ENCODE measurements around the gene CRISP1.

Gene CRISP1

DNA sequence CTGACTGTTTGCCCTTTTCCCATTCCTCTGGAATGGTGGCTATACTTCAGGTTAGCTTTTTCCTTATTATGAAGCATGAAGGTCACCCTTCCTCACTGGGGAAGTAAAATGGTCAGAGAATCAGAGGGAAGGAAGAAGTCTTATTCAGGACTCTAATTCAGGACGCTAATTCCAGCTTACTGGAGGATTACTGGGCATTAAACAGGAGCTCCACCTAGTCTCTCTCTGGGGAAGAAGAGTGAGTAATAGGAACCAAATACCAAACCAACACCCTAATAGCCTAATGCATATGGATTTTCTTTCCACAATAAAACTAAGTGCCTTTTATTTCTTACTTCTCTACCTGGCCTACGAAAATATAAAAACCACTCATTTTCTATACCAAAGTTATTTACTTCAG is 10.1 kb downstream of the CRISP1 start:
- no peak overlapping the region for H3K27ac Mint-ChIP-seq
- H3K36me3 Mint-ChIP-seq = no peaks in the 10 kb centered on the region
- H3K4me1 Mint-ChIP-seq (ENCODE audit: low read depth) = no peaks in the 10 kb centered on the region
- H3K27me3 Mint-ChIP-seq = peaks cover 2% of the 10 kb centered on the region
- no peaks in the 10 kb centered on the region for H3K9me3 Mint-ChIP-seq (ENCODE audit: low read depth)
- no peak overlapping the region for H3K4me3 Mint-ChIP-seq

- H3K9me3 Mint-ChIP-seq (ENCODE audit: low read depth) = no peaks in the 10 kb centered on the region
- H3K36me3 Mint-ChIP-seq = no peaks in the 10 kb centered on the region
- H3K4me1 Mint-ChIP-seq (ENCODE audit: low read depth) = no peaks in the 10 kb centered on the region
- no peak overlapping the region for H3K27ac Mint-ChIP-seq
- peaks cover 2% of the 10 kb centered on the region for H3K27me3 Mint-ChIP-seq
- H3K4me3 Mint-ChIP-seq = no peak overlapping the region
Observed at GRCh38 chr6:49855221-49855620, 11.1 kb downstream of the CRISP1 start.

GRCh38 chr6:49852975-49853374 is 13.4 kb downstream of the CRISP1 start:
- H3K4me3 Mint-ChIP-seq = no peak overlapping the region
- H3K36me3 Mint-ChIP-seq = no peaks in the 10 kb centered on the region
- H3K4me1 Mint-ChIP-seq (ENCODE audit: low read depth) = no peaks in the 10 kb centered on the region

DNA sequence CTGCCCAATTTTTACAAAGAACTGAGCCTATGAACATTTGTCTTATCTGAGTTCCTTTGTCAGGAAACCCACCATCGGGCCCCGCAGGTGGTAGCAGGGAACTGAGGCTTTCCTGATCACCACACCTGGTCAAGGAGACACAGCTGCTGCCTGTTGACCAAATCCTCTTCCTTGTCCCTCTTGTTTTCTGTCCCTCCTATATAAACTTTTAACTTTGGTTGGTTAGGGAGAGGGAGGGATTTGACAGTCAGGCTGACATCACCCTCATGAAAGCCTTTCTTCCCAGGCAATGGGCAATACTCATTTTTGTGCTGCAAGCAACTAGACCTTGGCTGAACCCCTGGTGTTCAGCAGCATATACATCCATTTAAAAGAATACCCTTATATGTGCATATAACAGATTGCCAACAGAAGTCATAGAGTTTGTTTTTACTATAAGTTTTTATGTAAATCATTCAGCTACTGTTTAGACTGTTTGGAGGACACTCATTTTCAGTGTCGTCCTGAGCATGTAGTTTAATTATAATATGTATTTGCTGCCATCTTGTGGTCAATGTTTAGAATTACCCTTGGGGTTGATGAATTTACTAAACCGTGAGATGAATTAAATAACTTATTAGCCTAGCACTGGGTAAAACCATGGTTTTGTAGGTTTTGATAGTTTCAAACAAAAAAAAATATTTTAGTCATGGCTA is 17.0 kb downstream of the CRISP1 start:
- Mint-ChIP-seq H3K27ac (no peak overlapping the region), H3K27me3 (peaks cover 2% of the 10 kb centered on the region)

More at GRCh38 chr6:49852975-49853374, 13.4 kb downstream of the CRISP1 start:
- H3K27me3 Mint-ChIP-seq = peaks cover 2% of the 10 kb centered on the region
- H3K9me3 Mint-ChIP-seq (ENCODE audit: low read depth) = no peaks in the 10 kb centered on the region
- no peak overlapping the region for H3K27ac Mint-ChIP-seq

DNA sequence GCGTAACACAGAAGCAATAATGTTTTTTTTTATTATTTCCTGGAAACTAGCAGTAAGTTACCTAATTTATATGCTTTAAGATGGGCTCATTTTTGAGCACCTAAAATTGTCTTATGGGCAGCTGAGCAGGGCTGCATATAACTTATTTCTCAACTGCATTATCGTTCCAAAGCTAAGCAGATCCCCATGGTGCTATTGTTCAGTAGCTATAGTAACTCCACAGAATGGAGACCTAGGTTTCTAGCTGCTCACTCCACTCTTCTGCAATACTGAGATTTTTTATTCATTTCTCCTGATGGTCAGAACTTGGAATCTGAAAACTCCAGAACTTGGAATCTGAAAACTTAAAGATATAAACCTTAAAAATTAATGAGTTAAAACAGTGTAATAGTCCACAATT is 18.7 kb downstream of the CRISP1 start:
- Mint-ChIP-seq H3K36me3 (no peaks in the 10 kb centered on the region), H3K9me3 (ENCODE audit: low read depth) (no peaks in the 10 kb centered on the region), H3K27ac (no peak overlapping the region), H3K4me3 (no peak overlapping the region), H3K27me3 (peaks cover 2% of the 10 kb centered on the region), H3K4me1 (ENCODE audit: low read depth) (no peaks in the 10 kb centered on the region)

More for the DNA sequence above, 17.0 kb downstream of the CRISP1 start:
- H3K9me3 Mint-ChIP-seq (ENCODE audit: low read depth) = no peaks in the 10 kb centered on the region
- no peaks in the 10 kb centered on the region for H3K36me3 Mint-ChIP-seq
- no peak overlapping the region for H3K4me3 Mint-ChIP-seq
- no peaks in the 10 kb centered on the region for H3K4me1 Mint-ChIP-seq (ENCODE audit: low read depth)

- Mint-ChIP-seq H3K27me3 (peaks cover 2% of the 10 kb centered on the region), H3K36me3 (no peaks in the 10 kb centered on the region), H3K9me3 (ENCODE audit: low read depth) (no peaks in the 10 kb centered on the region), H3K4me1 (ENCODE audit: low read depth) (no peaks in the 10 kb centered on the region), H3K4me3 (no peak overlapping the region), H3K27ac (no peak overlapping the region)
Observed at GRCh38 chr6:49847014-49847413, 19.3 kb downstream of the CRISP1 start.

GRCh38 chr6:49841424-49841823 is 24.9 kb downstream of the CRISP1 start:
- no peaks in the 10 kb centered on the region for H3K9me3 Mint-ChIP-seq (ENCODE audit: low read depth)
- no peak overlapping the region for H3K4me3 Mint-ChIP-seq
- H3K4me1 Mint-ChIP-seq (ENCODE audit: low read depth) = no peaks in the 10 kb centered on the region
- no peak overlapping the region for H3K27ac Mint-ChIP-seq
- no peaks in the 10 kb centered on the region for H3K36me3 Mint-ChIP-seq
- H3K27me3 Mint-ChIP-seq = no peaks in the 10 kb centered on the region

- Mint-ChIP-seq H3K9me3 (ENCODE audit: low read depth) (no peaks in the 10 kb centered on the region), H3K4me1 (ENCODE audit: low read depth) (no peaks in the 10 kb centered on the region), H3K27me3 (no peaks in the 10 kb centered on the region), H3K27ac (no peak overlapping the region), H3K36me3 (no peaks in the 10 kb centered on the region), H3K4me3 (no peak overlapping the region)
Observed at GRCh38 chr6:49839957-49840356, 26.4 kb downstream of the CRISP1 start.

- no peaks in the 10 kb centered on the region for H3K9me3 Mint-ChIP-seq (ENCODE audit: low read depth)
- no peaks in the 10 kb centered on the region for H3K36me3 Mint-ChIP-seq
- no peak overlapping the region for H3K4me3 Mint-ChIP-seq
- no peak overlapping the region for H3K27ac Mint-ChIP-seq
- no peaks in the 10 kb centered on the region for H3K4me1 Mint-ChIP-seq (ENCODE audit: low read depth)
- no peaks in the 10 kb centered on the region for H3K27me3 Mint-ChIP-seq
Observed at GRCh38 chr6:49839162-49839561, 27.2 kb downstream of the CRISP1 start.

- H3K4me1 Mint-ChIP-seq (ENCODE audit: low read depth) = no peaks in the 10 kb centered on the region
- H3K4me3 Mint-ChIP-seq = no peak overlapping the region
- H3K27ac Mint-ChIP-seq = no peak overlapping the region
- no peaks in the 10 kb centered on the region for H3K9me3 Mint-ChIP-seq (ENCODE audit: low read depth)
- H3K36me3 Mint-ChIP-seq = no peaks in the 10 kb centered on the region
- H3K27me3 Mint-ChIP-seq = no peaks in the 10 kb centered on the region
Observed at GRCh38 chr6:49835140-49835539, 31.2 kb downstream of the CRISP1 start.

DNA sequence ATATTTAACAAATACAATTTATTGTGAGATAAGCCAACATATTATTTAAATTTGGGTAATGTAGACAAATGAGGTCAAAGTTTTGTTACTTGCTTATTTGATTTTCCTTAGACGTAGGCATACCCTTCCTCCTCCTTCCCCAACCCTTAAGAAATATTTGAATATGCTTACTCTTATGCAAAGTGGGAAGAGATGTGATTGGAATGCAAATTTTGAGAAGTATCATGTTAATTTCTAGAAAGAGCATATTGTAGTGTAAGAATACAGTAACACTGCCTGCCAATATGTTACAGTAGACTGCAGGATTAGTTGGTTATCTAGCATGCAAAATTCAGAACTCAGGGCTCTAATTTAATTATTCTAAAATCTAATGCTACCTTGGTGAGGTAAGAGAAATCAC is 32.9 kb downstream of the CRISP1 start:
- Mint-ChIP-seq H3K27me3 (no peaks in the 10 kb centered on the region), H3K36me3 (no peaks in the 10 kb centered on the region), H3K9me3 (ENCODE audit: low read depth) (no peaks in the 10 kb centered on the region), H3K4me1 (ENCODE audit: low read depth) (no peaks in the 10 kb centered on the region), H3K4me3 (no peak overlapping the region), H3K27ac (no peak overlapping the region)

DNA sequence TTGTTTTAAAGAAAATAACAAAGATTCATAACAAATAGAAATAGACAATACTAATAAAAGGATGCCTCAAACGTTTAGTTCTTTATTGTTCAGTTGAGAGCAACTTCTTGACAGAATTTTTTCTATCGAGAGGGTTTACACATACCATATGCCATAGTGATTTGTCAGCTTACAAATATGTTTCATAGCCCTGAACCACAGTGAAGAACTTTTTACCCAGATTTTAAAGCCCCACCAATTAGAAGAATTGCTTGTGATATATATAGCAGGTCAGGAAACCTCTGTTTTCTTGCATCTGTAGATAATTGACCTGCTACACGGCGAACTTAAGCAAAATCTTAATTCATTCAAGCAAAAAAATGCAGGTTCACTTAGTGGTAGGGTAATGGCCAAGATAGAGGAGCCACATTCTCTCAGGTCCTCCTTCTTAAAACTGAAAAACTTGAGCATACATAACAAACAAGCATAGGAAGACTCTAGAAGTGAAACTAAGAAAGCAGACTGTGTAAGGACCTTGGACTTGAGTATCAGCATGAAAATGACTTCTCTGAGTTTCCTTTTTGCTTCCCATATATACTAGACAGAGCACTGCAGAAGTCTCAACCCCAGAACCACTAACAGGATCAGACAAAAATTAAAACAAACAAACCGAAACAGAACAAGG is 39.5 kb downstream of the CRISP1 start:
- Mint-ChIP-seq H3K9me3 (ENCODE audit: low read depth) (peaks cover 8% of the 10 kb centered on the region), H3K4me3 (no peak overlapping the region), H3K36me3 (no peaks in the 10 kb centered on the region), H3K27me3 (no peaks in the 10 kb centered on the region), H3K27ac (no peak overlapping the region), H3K4me1 (ENCODE audit: low read depth) (no peaks in the 10 kb centered on the region)

DNA sequence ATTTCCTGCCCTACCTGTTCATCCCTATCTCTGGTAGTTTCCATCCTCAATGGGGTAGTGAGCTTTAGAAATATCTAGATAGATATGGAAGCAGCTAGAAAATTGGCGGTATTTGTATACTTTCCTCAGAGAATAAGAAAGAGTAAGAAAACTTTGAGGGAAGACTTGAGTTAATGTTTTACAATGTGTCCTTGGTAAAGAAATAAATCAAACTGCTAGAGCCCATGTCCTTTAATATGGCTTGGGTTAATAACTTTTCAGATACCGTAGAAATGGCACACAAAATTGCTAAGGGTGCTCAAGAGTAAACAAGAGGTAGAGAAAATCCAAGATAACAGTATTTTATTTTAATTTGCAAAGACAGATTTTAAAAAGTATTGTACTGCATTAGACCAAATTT is 51.2 kb downstream of the CRISP1 start:
- Mint-ChIP-seq H3K4me1 (ENCODE audit: low read depth) (no peaks in the 10 kb centered on the region), H3K27ac (no peak overlapping the region), H3K36me3 (no peaks in the 10 kb centered on the region), H3K9me3 (ENCODE audit: low read depth) (no peaks in the 10 kb centered on the region), H3K4me3 (no peak overlapping the region), H3K27me3 (no peaks in the 10 kb centered on the region)

GRCh38 chr6:49813248-49813647 is 53.1 kb downstream of the CRISP1 start:
- Mint-ChIP-seq H3K9me3 (ENCODE audit: low read depth) (no peaks in the 10 kb centered on the region), H3K27ac (no peak overlapping the region), H3K36me3 (no peaks in the 10 kb centered on the region), H3K4me1 (ENCODE audit: low read depth) (no peaks in the 10 kb centered on the region), H3K4me3 (no peak overlapping the region), H3K27me3 (no peaks in the 10 kb centered on the region)

GRCh38 chr6:49806145-49806544 is 60.2 kb downstream of the CRISP1 start:
- no peak overlapping the region for H3K27ac Mint-ChIP-seq
- no peak overlapping the region for H3K4me3 Mint-ChIP-seq
- H3K9me3 Mint-ChIP-seq (ENCODE audit: low read depth) = no peaks in the 10 kb centered on the region
- H3K4me1 Mint-ChIP-seq (ENCODE audit: low read depth) = no peaks in the 10 kb centered on the region
- no peaks in the 10 kb centered on the region for H3K27me3 Mint-ChIP-seq
- H3K36me3 Mint-ChIP-seq = no peaks in the 10 kb centered on the region

- H3K4me3 Mint-ChIP-seq = no peak overlapping the region
- no peaks in the 10 kb centered on the region for H3K4me1 Mint-ChIP-seq (ENCODE audit: low read depth)
- H3K27ac Mint-ChIP-seq = no peak overlapping the region
- H3K27me3 Mint-ChIP-seq = no peaks in the 10 kb centered on the region
- H3K9me3 Mint-ChIP-seq (ENCODE audit: low read depth) = no peaks in the 10 kb centered on the region
- no peaks in the 10 kb centered on the region for H3K36me3 Mint-ChIP-seq
Observed at GRCh38 chr6:49805246-49805645, 61.1 kb downstream of the CRISP1 start.

Data from activated naive CD8-positive, alpha-beta T cell (primary cell).